IMR-90 (cell line): ENCODE results near the gene SRP9. TPM values are rescaled to one million over a fixed set of nuclear protein-coding genes. Genes with fewer than 3 reads are reported as not detected.

Experiments used
- ATAC-seq: fragments of 200-7000 bp; cut with Tn5 transposase; 2 replicates; pipeline ENCODE4 v1.9.1; 2020; ENCODE audit warnings: low read depth, mild to moderate bottlenecking, moderate library complexity
- BruUV-seq: library from RNA; stranded (reverse); fragments of 400-500 nt; replicated peaks from 2 replicates; lab custom pipeline; 2021; lab: Mats Ljungman, UMichigan
- CTCF ChIA-PET: fragments of 300-600 bp; formaldehyde crosslinking; extraction: SDS; loops from one replicate; lab custom pipeline; 2021; ENCODE audit warnings: antibody characterized with exemption; lab: Yijun Ruan, JAX
- POLR2A ChIA-PET: fragments of 300-600 bp; sonication (Branson Sonifier 250); formaldehyde crosslinking; loops from one replicate; lab custom pipeline; 2022; ENCODE audit warnings: antibody characterized with exemption; ENCODE audit not compliant: unreplicated experiment; lab: Charles Lee
- DNase-seq: peaks from one replicate; pipeline ENCODE4 v3.0.0; 2013
- H2AFZ ChIP-seq: replicated peaks from 2 replicates; pipeline ENCODE3; 2013; ENCODE audit warnings: low read length, mild to moderate bottlenecking; ENCODE audit not compliant: poor library complexity
- H2AK5ac ChIP-seq: 2 replicates; pipeline ENCODE4 v1.6.1; 2013; ENCODE audit warnings: low read depth, low read length, inconsistent platforms
- H2AK9ac ChIP-seq: replicated peaks from 2 replicates; pipeline ENCODE3; 2013; ENCODE audit warnings: mild to moderate bottlenecking, low read depth, low read length, moderate library complexity; ENCODE audit not compliant: poor library complexity
- H2BK120ac ChIP-seq: 2 replicates; pipeline ENCODE4 v1.6.1; 2013; ENCODE audit warnings: low read depth, low read length, inconsistent platforms
- H2BK15ac ChIP-seq: 3 replicates; pipeline ENCODE4 v1.6.1; 2013; ENCODE audit warnings: low read depth, low read length, inconsistent platforms
- H2BK20ac ChIP-seq: 2 replicates; pipeline ENCODE4 v1.6.1; 2013; ENCODE audit warnings: low read depth, mild to moderate bottlenecking, inconsistent platforms, low read length, moderate library complexity
- H2BK5ac ChIP-seq: 2 replicates; pipeline ENCODE4 v1.6.1; 2013; ENCODE audit warnings: mild to moderate bottlenecking, low read depth, low read length, inconsistent platforms; ENCODE audit not compliant: poor library complexity, severe bottlenecking
- H3K14ac ChIP-seq: replicated peaks from 2 replicates; pipeline ENCODE4 v1.6.1; 2013; ENCODE audit warnings: low read depth, low read length, inconsistent platforms
- H3K18ac ChIP-seq: 2 replicates; pipeline ENCODE4 v1.6.1; 2013; ENCODE audit warnings: low read depth, low read length, control low read depth
- H3K23ac ChIP-seq: 2 replicates; pipeline ENCODE4 v1.6.1; 2013; ENCODE audit warnings: low read depth, low read length, inconsistent platforms
- H3K27ac ChIP-seq: 2 replicates; pipeline ENCODE4 v1.5.1; 2013; ENCODE audit warnings: mild to moderate bottlenecking, control low read depth, low read length; ENCODE audit not compliant: insufficient read depth
- H3K27me3 ChIP-seq: 2 replicates; pipeline ENCODE4 v1.6.1; 2013; ENCODE audit warnings: low read length; ENCODE audit not compliant: control insufficient read depth, insufficient read depth
- H3K36me3 ChIP-seq: 2 replicates; pipeline ENCODE4 v1.6.1; 2013; ENCODE audit warnings: low read length, mixed read lengths; ENCODE audit not compliant: control insufficient read depth, insufficient read depth
- H3K4ac ChIP-seq: 2 replicates; pipeline ENCODE4 v1.6.1; 2013; ENCODE audit warnings: low read depth, low read length, inconsistent platforms
- H3K4me1 ChIP-seq: 2 replicates; pipeline ENCODE4 v1.6.1; 2013; ENCODE audit warnings: low read length, mixed read lengths; ENCODE audit not compliant: control insufficient read depth, insufficient read depth
- H3K4me2 ChIP-seq: 2 replicates; pipeline ENCODE4 v1.6.1; 2013; ENCODE audit warnings: low read depth, mild to moderate bottlenecking, control low read depth, low read length, moderate library complexity
- H3K4me3 ChIP-seq: 2 replicates; pipeline ENCODE4 v1.5.1; 2013; ENCODE audit warnings: low read depth, mild to moderate bottlenecking, control low read depth, low read length, moderate library complexity; ENCODE audit not compliant: insufficient read depth
- H3K56ac ChIP-seq: 2 replicates; pipeline ENCODE4 v1.6.1; 2013; ENCODE audit warnings: low read length, inconsistent platforms; ENCODE audit not compliant: insufficient read depth; ENCODE audit errors: extremely low read depth
- H3K79me1 ChIP-seq, 2 experiments: 2 replicates each; pipeline ENCODE4 v1.6.1; 2013; ENCODE audit warnings: low read length in 2 of 2, inconsistent platforms in 1 of 2, low read depth in 1 of 2
- H3K9ac ChIP-seq: 2 replicates; pipeline ENCODE4 v1.6.1; 2013; ENCODE audit warnings: low read depth, low read length, control low read depth
- H3K9me1 ChIP-seq: 2 replicates; pipeline ENCODE4 v1.6.1; 2013; ENCODE audit warnings: low read length, inconsistent platforms; ENCODE audit not compliant: insufficient read depth
- H3K9me3 ChIP-seq: 2 replicates; pipeline ENCODE4 v1.6.1; 2013; ENCODE audit warnings: low read length; ENCODE audit not compliant: control insufficient read depth, insufficient read depth
- H4K20me1 ChIP-seq: 2 replicates; pipeline ENCODE4 v1.6.1; 2013; ENCODE audit warnings: low read length, inconsistent platforms; ENCODE audit not compliant: insufficient read depth
- H4K5ac ChIP-seq: 2 replicates; pipeline ENCODE4 v1.6.1; 2013; ENCODE audit warnings: mild to moderate bottlenecking, low read depth, low read length, control low read depth
- H4K8ac ChIP-seq, 2 experiments: 2 replicates each; pipeline ENCODE4 v1.6.1; 2013; ENCODE audit warnings: low read depth in 2 of 2, low read length in 2 of 2, control low read depth in 1 of 2, inconsistent platforms in 1 of 2
- H4K91ac ChIP-seq: 2 replicates; pipeline ENCODE4 v1.6.1; 2013; ENCODE audit warnings: low read depth, low read length, inconsistent platforms; ENCODE audit not compliant: insufficient read depth
- BHLHE40 ChIP-seq: fragments of 150-350 bp; IDR thresholded peaks from 2 replicates; pipeline ENCODE4 v1.6.1; 2016; ENCODE audit warnings: mild to moderate bottlenecking, low read depth, low read length
- CEBPB ChIP-seq: IDR thresholded peaks from 2 replicates; pipeline ENCODE4 v1.6.1; 2012; ENCODE audit warnings: low read depth, low read length, improper control_type of control experiment
- CHD1 ChIP-seq: IDR thresholded peaks from 2 replicates; pipeline ENCODE4 v1.6.1; 2012; ENCODE audit warnings: low read depth, low read length, improper control_type of control experiment
- FOS ChIP-seq: fragments of 150-350 bp; IDR thresholded peaks from 2 replicates; pipeline ENCODE4 v1.6.1; 2016; ENCODE audit warnings: low read depth, low read length
- RAD21 ChIP-seq: IDR thresholded peaks from 2 replicates; pipeline ENCODE4 v1.6.1; 2012; ENCODE audit warnings: low read length, improper control_type of control experiment
- WGBS, 2 experiments: methylation state at CpG; one replicate each; pipeline versions ENCODE4 v1.1.5 to v1.1.7; 2013; ENCODE audit warnings: missing lambda C conversion rate in 2 of 2; ENCODE audit not compliant: insufficient read length in 1 of 2; ENCODE audit errors: extremely low coverage in 2 of 2; 5-methylcytosine and 5-hydroxymethylcytosine counted together
- dilution Hi-C: fragments of 300-500 bp; cut with HindIII; formaldehyde crosslinking; loops from one replicate; pipeline ENCODE4 v1.14.3; 2018; ENCODE audit warnings: low sequenced_read_pairs; ENCODE audit not compliant: unreplicated experiment
- in situ Hi-C: fragments of 300-500 bp; cut with MboI; formaldehyde crosslinking; loops from 3 replicates; pipeline ENCODE4 v1.14.3; 2019; ENCODE audit warnings: low sequenced_read_pairs, inconsistent platforms, mixed read lengths
- intact Hi-C: fragments of 100-400 bp; cut with micrococcal nuclease; formaldehyde crosslinking; loops from 2 replicates; pipeline ENCODE4 v1.10.0; 2022
- polyA plus RNA-seq, 3 experiments: library from polyadenylated mRNA; depleted of rRNA; stranded (reverse); fragments of >200 nt; gene quantifications; 2 replicates each; pipeline ENCODE4 v1.2.3, GENCODE V29; 2012; ENCODE audit warnings: low replicate concordance in 1 of 3
- total RNA-seq: library from RNA; depleted of rRNA; stranded (reverse); fragments of >200 nt; gene quantifications from 2 replicates; pipeline ENCODE4 v1.2.3, GENCODE V29; 2012

The SRP9 gene
- total and polyA plus RNA-seq, 2 of the 4 experiments (the other 2 are of a cell fraction): 230 to 295 TPM

DNA sequence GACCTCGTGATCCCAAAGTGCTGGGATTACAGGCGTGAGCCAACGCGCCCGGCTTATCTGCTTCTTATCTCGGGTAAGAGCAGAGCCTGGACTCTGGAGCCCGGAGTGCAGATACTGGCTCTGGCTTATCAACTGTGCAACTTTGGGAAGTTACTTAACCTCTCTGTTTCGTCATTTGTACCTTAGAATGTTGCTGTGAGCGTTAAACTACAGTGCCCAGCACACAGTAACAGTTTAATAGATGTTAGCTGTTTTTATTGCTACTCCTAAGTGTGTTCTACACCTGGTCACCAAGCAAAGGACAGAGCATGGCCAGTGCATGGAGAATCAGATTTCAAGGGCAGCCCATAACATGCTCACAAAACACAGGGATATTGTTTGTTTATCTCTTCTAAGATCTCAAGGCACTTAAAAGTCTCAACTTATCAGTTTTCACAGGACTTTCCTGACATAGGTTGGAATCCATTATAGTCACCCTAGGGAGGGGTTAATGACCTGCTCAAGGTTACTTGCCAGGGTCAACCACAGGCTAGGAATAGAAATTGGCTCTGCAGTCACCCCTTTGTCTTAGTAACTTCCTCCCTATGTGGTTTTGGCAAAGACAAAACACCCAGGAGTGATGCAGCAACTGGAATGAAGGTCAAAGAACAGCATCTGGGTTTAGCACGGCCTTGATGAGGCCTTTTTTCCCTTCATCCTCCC lies 22.5 kb upstream of the SRP9 start:
- Histone ChIP-seq H3K18ac (peak overlapping the region; percentile 28; the same call in 1 of the 2 replicates), H3K4ac (peak overlapping the region; percentile 69), H2AK9ac (no peak overlapping the region), H3K9me3 (no peaks in the 10 kb centered on the region), H3K23ac (no peak overlapping the region), H3K56ac (no peak overlapping the region), H2BK15ac (peak overlapping the region; percentile 32; the same call in 1 of the 3 replicates), H2AK5ac (peak overlapping the region; percentile 90; the same call in 1 of the 2 replicates), H3K27ac (no peak overlapping the region), H3K14ac (peak overlapping the region; percentile 17), H2BK5ac (peak overlapping the region; percentile 28), H3K4me2 (no peak overlapping the region; the same call in 1 of the 2 replicates), H3K9me1 (peaks cover 13% of the 10 kb centered on the region), H2BK20ac (peak overlapping the region; percentile 58; the same call in 1 of the 2 replicates), H3K79me1 (no peaks in the 10 kb centered on the region), H4K5ac (no peak overlapping the region), H4K20me1 (0 out of 2 replicates have a peak, but pooled peaks cover 5% of the 10 kb centered on the region), H3K4me1 (peaks cover 14% of the 10 kb centered on the region), H3K4me3 (no peak overlapping the region), H4K8ac (peak overlapping the region in 1 of 2 experiments; percentile 48; a peak in 1 of 4 replicates), H3K9ac (no peak overlapping the region), H3K27me3 (0 out of 2 replicates have a peak, but pooled peaks cover 2% of the 10 kb centered on the region), H3K36me3 (no peaks in the 10 kb centered on the region), H2AFZ (peak overlapping the region; percentile 18), H2BK120ac (peak overlapping the region; percentile 77), H4K91ac (no peak overlapping the region)
- in situ Hi-C loops: no loop called here
- intact Hi-C loops: no loop called here
- dilution Hi-C loops: no loop called here
- ATAC-seq (peak; percentile 78), DNase-seq (peak; percentile 92)
- TF ChIP-seq FOS (peak; percentile 29; the same call in 1 of the 2 replicates), BHLHE40 (peak; percentile 56; the same call in 1 of the 2 replicates), CEBPB (peak; percentile 41; the same call in 1 of the 2 replicates), RAD21 (no peak), CHD1 (no peak)
- ChIA-PET POLR2A (no interaction called here), CTCF (interaction anchor here (1.5 kb wide), 1 partner anchor 100 kb away, joined by 3 read pairs; no protein-coding TSS in a partner anchor)
- no TSS peak for BruUV-seq
- WGBS, 2 experiments: 56% methylated on average over 7 of the region's 10 CpGs; no CpG with 5 or more reads in 1 of the 2 experiments
